NCI-H748 (cell line): ENCODE results near the gene CYP2D6.
A peak's percentile ranks its signal among the peaks of the same experiment; 100 is the strongest.
"Not testable (repeated sequence)": the region's sequence is repeated elsewhere in the genome, so short reads cannot be mapped to it uniquely, and the experiment has no call there.

Experiments
- DNase-seq: peaks from one replicate; lab custom pipeline; 2025; ENCODE audit not compliant: unreplicated experiment; lab: John Stamatoyannopoulos, UW

Gene CYP2D6

DNA sequence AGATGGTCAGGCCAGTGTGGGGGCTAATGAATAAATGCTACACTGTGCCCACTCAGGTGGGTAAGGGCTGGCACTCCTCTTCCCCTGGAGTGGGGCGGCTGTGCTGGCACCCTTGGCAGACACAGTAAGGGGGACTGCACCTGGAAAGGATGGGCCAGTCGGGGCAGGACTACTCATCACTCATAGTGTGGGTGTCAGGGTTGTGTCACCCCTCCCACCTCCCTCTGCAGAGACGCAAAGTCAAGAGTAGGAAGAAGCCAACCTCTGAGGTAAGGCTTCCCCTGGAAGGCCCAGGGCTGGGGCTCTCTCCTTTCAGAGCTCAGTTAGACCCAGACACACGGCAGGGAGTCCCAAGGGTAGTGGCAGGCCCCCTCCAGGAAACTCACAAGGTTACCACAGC lies 5.1 kb upstream of the CYP2D6 start:
- DNase-seq = not testable (repeated sequence)

DNA sequence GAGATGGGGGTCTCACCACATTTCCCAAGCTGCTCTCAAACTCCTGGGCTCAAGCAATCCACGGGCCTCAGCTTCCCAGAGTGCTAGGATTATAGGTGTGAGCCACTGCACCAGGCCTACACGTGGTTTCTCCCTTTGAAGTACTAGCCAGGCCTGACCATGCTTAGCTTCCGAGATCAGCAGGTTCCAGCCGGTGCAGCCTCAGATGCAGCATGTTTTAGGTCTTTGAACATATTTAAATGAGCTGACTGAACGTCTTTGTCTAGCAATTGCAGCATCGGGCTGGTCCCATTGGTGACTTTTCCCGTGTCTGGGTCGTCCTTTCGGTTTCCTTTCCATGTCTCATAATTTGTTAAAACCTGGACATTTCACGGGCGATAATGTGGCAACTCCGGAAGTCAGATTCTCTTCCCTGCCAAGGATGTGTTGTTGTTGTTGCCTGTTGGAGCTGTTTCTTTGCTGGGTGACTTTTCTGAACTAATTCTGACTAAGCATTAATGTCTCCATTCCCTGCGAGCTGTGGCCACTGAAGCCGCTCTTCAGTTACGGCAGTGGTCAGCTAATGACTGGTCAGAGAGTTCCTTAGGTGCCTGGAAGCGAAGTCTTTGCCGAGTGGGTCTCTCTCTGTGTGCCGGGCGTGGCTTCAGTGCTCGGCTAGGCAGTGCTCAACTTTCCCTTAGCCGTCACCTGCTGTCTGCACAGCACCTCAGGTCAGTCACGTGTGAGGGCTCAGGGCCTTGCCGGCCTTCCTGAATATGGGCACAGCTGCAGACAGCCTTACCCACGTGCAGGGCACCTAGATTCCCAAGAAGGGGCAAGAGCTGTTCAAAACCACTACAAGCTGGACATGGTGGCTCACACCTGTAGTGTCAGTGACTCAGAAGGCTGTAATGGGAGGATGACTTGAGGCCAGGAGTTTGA lies 3.8 kb upstream of the CYP2D6 start:
- DNase-seq = no peak

DNA sequence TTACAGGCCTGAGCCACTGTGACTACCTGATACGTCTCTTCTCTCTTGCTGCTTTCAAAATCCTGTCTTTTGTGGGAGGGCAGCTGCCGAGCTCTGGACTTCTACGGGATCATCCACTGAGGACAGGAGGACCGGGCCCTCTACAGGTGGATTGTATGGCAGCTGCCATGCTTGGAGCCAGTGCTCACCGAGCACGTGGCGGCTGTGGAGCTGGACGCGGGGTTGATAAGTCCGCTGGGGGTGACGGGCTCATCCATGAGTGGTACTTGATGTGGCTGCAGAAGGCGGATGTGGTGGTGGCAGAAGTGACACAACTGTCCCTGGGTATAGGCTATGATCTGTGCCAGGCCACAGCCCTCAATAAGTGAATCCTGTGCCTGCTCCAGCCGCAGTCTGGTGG lies 1.8 kb upstream of the CYP2D6 start:
- peak; percentile 22 for DNase-seq

DNA sequence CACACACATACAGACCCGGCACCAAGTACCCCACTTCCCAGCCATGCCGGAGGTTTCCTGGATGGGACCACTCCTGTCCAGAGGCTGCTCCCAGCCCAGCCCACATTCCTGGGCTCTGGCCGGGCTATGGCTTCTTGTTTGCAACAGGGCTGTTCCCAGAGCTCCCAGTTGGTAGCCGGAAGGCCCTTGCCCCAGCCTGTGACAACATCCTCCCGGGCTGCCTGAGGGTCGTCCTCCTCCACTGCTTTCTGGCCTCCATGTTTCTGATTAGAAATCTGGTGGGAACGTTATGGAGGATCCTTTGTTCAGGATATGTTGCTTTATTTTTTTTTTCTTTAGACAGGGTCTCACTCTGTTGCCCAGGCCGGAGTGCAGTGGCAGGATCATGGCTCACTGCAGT lies 952 bp upstream of the CYP2D6 start:
- no peak for DNase-seq

DNA sequence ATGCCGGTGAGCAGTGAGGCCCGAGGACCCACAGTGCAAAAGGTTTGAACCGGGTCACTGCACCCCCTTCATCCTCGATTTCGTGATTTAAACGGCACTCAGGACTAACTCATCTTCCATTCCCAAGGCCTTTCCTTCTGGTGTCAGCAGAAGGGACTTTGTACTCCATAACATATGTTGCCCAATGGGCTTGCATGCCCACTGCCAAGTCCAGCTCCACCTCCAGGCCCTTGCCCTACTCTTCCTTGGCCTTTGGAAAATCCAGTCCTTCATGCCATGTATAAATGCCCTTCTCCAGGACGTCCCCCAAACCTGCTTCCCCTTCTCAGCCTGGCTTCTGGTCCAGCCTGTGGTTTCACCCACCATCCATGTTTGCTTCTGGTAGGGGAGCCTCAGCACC lies 428 bp downstream of the CYP2D6 start:
- DNase-seq = not testable (repeated sequence)

DNA sequence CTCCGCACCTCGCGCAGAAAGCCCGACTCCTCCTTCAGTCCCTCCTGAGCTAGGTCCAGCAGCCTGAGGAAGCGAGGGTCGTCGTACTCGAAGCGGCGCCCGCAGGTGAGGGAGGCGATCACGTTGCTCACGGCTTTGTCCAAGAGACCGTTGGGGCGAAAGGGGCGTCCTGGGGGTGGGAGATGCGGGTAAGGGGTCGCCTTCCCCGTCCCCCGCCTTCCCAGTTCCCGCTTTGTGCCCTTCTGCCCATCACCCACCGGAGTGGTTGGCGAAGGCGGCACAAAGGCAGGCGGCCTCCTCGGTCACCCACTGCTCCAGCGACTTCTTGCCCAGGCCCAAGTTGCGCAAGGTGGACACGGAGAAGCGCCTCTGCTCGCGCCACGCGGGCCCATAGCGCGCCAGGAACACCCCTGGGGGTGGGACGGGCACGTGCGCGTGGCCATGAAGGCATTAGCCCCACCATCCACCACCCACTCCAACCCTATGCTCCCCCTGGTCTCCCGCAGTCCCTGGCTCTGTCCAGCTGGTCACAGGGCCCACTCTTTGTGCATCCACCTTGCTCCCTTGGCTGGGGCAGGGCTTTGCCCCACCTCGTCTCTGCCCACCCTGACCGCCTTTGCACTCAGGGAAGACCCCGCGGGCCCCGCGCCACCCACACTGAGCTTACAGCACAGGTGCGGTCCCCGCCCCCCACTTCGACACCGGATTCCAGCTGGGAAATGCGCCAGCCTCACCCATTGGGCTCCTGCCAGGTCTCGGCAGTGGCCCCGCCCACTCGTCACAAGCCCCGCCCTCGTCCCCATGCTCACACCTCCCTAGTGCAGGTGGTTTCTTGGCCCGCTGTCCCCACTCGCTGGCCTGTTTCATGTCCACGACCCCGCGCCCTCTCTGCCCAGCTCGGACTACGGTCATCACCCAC lies 1.6 kb downstream of the CYP2D6 start:
- DNase-seq = peak; percentile 85

DNA sequence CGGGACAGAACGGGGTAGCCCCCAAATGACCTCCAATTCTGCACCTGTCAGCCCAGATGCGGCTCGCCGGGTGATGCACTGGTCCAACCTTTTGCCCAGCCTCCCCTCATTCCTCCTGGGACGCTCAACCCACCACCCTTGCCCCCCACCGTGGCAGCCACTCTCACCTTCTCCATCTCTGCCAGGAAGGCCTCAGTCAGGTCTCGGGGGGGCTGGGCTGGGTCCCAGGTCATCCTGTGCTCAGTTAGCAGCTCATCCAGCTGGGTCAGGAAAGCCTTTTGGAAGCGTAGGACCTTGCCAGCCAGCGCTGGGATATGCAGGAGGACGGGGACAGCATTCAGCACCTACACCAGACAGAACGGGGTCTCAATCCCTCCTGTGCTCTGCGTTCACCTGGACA lies 2.6 kb downstream of the CYP2D6 start:
- not testable (repeated sequence) for DNase-seq

DNA sequence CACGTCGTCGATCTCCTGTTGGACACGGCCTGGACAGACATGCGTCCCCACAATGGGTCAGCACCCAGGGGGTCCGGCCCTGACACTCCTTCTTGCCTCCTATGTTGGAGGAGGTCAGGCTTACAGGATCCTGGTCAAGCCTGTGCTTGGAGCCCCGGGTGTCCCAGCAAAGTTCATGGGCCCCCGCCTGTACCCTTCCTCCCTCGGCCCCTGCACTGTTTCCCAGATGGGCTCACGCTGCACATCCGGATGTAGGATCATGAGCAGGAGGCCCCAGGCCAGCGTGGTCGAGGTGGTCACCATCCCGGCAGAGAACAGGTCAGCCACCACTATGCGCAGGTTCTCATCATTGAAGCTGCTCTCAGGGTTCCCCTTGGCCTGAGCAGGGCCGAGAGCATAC lies 3.0 kb downstream of the CYP2D6 start:
- DNase-seq = no peak

DNA sequence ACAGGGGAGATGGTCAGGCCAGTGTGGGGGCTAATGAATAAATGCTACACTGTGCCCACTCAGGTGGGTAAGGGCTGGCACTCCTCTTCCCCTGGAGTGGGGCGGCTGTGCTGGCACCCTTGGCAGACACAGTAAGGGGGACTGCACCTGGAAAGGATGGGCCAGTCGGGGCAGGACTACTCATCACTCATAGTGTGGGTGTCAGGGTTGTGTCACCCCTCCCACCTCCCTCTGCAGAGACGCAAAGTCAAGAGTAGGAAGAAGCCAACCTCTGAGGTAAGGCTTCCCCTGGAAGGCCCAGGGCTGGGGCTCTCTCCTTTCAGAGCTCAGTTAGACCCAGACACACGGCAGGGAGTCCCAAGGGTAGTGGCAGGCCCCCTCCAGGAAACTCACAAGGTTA lies 7.1 kb downstream of the CYP2D6 start:
- DNase-seq = not testable (repeated sequence)

DNA sequence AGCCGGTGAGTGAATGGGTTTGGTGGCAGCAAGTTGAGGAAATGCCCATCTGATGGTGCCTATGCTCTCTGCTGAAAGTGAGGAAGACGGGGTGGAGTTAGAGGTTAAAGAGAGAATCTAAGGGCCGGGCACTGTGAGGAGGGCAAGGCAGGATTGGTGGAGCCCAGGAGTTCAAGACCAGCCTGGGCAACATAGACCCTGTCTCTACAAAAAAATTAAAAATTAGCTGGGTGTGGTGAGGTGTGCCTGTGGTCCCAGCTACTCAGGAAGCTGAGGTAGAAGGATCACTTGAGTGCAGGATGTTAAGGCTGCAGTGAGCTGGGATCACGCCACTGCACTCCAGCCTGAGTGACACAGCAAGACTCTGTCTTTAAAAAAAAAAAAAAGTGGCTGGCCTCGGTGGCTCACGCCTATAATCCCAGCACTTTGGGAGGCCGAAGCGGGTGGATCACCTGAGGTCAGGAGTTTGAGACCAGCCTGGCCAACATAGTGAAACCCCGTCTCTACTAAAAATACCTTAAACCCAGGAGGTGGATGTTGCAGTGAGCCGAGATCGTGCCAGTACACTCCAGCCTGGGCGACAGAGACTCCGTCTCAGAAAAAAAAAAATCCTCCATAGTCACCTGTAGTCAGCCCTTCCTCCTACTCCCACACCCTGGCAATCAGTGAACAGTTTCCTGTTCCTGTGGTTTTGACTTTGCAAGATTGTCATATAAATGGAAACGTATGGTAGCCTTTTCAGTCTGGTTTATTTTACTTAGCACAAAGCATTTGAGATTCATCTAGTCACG lies 10.2 kb downstream of the CYP2D6 start:
- not testable (repeated sequence) for DNase-seq

DNA sequence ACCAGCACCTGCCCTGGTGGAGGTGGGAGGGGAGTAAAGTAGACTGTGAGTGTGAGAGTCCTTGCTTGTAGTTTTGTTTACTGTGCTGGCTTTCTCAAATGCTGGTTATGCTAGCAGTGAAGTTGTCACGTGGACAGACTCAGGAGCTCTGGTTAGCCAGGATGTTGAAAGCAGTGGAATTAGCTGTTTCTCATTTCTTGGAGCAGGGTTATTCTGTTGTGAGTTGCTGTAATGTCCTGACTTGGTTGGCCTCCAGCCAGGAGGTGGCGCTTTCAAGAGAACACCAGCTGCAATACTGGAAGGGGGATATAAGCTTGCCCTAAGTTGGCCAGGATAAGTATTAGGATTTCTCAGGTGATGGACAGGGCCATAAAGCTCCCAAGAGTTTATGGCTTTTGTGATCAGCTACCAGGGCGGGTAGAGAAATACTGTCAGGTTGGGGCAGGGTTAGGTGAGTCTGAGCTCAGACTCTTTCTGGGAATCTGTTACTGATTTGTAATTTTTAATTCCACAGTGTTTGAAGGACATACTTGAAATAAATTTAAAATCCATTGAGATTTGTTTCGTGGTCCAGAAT lies 13.7 kb downstream of the CYP2D6 start:
- DNase-seq = peak; percentile 8

DNA sequence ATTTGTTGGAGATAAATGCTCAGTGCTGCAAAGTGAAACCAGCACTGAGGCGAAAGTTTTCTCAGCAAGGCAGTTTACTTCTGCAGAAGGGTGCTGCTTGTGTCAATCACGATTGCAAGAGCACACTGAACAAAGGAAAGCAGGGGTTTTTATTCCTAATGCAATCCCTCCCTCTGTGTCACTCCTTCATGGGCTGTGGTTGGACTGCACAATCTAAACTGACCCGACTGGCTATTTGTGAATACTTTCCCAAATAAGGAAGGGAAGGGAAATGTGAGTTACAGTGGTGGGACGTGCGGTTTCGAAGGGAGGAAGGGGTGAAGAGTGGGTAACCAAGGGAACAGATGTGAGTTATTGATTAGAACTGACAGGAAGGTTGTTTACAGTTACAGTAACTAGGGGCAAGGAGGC lies 15.2 kb downstream of the CYP2D6 start:
- DNase-seq = not testable (repeated sequence)

DNA sequence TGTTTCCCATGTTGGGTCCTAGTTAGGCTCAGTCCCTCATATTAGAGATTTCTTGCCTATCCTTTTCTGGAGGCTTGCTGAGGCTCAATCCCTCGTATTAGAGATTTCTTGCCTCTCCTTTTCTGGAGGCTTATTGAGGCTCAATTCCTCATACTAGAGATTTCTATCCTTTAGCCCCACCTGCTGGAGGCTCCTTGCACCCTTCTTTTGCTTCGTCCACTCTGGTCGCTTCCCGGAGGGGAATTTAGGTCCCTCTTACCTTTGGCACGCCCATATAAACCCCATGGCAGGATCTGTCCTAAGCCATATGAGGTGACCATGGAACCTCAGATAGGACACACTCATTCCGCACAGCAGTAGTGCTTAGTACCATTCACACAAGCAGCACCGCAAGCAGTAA lies 15.9 kb downstream of the CYP2D6 start:
- DNase-seq = no peak

DNA sequence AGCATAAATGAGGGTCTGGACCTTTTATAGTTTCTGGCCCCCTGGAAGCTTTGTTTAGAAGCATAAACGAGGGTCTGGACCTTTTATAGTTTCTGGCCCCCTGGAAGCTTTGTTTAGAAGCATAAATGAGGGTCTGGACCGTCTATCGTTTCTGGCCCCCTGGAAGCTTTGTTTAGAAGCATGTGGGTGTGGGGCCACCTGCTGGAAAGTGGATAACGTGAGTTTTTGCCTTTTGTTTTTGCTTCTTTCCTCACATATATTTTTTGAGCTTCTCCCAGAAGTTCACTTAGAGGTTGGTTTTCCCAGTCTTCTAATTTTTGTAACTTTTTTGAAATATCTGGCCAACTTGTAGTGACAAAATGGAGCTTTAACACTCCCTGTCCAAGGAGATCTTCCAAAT lies 17.8 kb downstream of the CYP2D6 start:
- peak; percentile 35 for DNase-seq

DNA sequence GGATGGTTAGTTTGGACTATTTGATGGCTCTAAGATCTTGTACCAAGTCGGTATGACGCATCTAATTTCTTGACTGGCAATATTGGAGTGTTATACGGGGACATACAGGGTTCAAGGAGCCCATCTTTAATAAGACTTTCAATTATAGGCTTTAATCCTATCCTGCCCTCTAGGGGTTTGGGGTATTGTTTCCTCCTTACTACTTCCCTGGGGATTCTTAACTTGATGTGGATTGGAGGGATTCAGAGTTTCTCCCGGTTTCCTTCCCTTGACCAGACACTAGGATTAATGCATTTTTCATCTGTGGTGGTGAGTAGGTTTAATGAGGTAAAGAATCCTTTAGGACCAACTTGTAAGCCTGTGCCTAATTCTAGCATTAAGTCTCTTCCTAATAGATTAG lies 18.8 kb downstream of the CYP2D6 start:
- DNase-seq = no peak

DNA sequence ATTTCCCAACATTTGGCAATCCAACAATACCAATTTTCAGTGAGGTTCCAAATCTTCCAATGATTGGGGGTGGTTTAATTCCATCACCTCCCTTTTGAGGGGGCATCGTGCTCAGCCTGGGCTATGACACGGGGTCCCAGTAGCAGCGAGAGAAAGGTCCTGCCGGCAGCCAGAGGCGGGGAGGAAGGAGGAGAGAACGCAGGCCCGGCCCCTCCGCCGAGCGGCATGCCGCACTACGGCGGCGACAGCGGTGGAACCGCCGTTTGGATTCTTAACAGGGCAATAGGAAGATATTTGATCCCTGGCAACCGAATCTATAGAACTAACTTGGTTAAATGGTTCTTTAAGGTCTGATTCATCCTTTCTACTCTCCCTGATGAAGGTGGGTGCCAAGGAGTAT lies 21.8 kb downstream of the CYP2D6 start:
- DNase-seq = no peak

DNA sequence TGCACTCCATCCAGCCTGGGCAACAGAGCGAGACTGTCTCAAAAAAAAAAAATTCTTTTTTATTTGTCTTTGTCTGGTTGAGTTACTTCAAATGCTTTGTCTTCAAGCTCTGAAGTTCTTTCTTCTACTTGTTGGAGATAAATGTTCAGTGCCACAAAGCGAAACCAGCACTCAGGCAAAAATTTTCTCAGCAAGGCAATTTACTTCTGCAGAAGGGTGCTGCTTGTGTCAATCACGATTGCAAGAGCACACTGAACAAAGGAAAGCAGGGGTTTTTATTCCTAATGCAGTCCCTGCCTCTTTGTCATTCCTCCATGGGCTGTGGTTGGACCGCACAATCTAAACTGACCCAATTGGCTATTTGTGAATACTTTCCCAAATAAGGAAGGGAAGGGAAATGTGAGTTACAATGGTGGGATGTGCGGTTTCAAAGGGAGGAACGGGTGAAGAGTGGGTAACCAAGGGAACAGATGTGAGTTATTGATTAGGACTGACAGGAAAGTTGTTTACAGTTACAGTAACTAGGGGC lies 26.2 kb downstream of the CYP2D6 start:
- not testable (repeated sequence) for DNase-seq

DNA sequence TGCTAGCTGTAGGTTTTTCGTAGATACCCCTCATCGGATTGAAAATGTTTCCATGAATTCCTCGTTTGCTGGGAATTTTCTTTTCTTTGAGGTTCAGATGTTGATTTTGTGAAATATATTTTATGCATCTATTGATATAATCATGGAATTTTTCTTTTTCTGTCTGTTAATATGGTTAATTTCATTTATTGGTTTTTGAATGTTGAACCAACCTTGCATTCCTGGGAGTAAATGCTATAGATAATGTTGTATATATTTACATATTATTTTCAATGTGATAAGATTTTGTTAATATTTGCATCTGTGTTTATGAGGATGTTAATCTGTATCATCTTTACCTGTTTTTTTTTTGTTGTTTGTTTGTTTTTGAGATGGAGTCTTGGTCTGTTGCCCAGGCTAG lies 29.4 kb downstream of the CYP2D6 start:
- no peak for DNase-seq

DNA sequence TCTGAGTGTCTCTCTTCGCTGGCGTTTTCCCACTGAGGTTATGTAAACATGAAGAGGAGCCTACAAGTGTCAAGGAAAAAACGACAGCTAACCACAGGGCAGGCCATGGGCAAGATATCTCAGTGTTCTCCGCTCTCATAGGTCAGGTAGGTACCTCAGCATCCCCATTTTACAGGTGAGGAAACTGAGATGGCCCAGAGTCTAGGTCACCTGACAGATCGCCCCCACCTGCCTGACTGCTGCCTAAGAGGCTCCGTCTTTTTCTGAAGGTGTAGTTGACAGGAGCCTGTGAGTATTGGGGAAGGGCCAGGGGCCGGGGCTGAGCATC lies 39.2 kb downstream of the CYP2D6 start:
- peak; percentile 53 for DNase-seq

DNA sequence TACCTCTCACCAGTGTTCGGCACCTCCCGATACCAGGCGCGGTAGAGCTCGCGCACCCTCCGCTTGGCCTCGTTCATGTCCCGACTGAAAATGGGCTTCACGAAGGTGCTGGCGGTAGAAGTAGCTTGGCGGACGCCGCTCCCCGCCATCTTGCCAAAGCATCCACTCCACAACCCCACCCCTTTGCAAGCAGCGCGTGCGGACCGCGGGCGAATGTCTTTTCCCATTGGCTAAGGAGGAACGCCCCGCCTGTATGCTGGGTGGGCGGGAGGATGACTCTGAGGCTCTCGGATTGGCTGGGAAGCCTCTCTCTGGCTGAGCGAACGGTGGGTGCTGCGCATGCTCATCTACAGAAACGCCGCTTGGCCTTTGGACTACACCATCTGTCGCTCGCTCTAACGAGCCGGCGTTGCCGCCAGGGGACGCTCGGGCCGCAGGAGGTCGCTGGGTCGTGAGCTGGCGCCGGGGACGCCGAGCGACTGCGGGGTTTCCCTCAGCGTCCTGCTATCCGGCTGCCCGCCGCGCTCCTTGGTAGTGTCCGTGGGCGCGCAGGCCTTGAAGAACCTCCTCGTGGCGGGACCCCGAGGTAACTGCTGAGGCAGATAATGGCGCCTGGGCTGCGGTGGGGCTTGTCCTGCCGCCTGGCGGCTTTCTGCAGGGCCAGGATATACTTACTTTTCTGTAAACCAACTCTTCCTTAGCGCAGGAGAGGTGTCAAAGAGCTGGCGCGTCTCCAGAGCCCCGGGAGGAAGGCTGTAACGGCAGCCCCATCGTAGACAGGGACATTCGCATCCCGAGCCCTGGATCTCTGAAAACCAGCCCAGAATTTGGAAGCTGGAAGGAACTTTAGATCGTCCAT lies 39.8 kb downstream of the CYP2D6 start, which contains the start of gene NDUFA6:
Gene NDUFA6 (minus strand): TSS at position 177 of the 859 bp plus-strand sequence. CDS start 28 bp downstream, at position 149.
- peak; percentile 99 for DNase-seq
